PFSK-1 (cell line): ENCODE results near the gene GTF2H1.

ENCODE experiments used
- FOXP2 ChIP-seq: optimal IDR thresholded peaks from 2 replicates; pipeline ENCODE3; 2011; ENCODE audit warnings: borderline replicate concordance, control low read depth, inconsistent platforms; ENCODE audit not compliant: insufficient read depth; ENCODE audit errors: extremely low read length, extremely low read depth
- POLR2AphosphoS5 ChIP-seq: IDR thresholded peaks from 2 replicates; pipeline ENCODE4 v1.6.1; 2012; ENCODE audit warnings: low read depth, mild to moderate bottlenecking, control low read depth, low read length, moderate library complexity
- REST ChIP-seq, 2 experiments: IDR thresholded peaks; 2 replicates each; pipeline versions ENCODE4 v1.6.1 to v1.8.0; 2011 to 2012; ENCODE audit warnings: low read depth in 2 of 2, low read length in 2 of 2, control low read depth in 1 of 2, inconsistent platforms in 1 of 2, mild to moderate bottlenecking in 1 of 2, moderate library complexity in 1 of 2; ENCODE audit not compliant: insufficient read depth in 1 of 2
- SIN3A ChIP-seq: IDR thresholded peaks from 2 replicates; pipeline ENCODE4 v1.6.1; 2012; ENCODE audit warnings: mild to moderate bottlenecking, low read length, moderate library complexity, borderline replicate concordance; ENCODE audit not compliant: insufficient read depth
- TAF1 ChIP-seq: IDR thresholded peaks from 2 replicates; pipeline ENCODE4 v1.6.1; 2012; ENCODE audit warnings: low read length, control low read depth, borderline replicate concordance; ENCODE audit not compliant: insufficient read depth

GTF2H1 gene

DNA sequence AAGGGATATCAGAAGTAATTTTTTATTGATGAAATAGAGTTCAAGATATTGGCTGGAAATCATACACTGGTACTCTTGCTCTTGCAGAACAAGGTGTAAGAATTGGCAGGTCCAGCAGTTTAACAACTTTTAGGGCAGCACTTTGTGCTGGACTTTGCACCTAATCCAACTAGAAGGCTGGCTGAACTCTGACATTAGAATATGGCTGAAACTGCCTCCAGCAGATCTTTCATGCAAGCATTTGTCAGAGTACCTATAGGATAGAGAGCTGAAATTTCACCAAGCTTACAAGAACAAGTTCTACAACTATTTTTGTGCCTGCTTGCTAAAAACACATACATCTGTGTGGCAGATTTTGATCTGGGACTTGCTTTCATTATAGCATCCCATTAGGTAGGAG lies 17.6 kb upstream of the GTF2H1 start:
- no peak for TF ChIP-seq FOXP2

DNA sequence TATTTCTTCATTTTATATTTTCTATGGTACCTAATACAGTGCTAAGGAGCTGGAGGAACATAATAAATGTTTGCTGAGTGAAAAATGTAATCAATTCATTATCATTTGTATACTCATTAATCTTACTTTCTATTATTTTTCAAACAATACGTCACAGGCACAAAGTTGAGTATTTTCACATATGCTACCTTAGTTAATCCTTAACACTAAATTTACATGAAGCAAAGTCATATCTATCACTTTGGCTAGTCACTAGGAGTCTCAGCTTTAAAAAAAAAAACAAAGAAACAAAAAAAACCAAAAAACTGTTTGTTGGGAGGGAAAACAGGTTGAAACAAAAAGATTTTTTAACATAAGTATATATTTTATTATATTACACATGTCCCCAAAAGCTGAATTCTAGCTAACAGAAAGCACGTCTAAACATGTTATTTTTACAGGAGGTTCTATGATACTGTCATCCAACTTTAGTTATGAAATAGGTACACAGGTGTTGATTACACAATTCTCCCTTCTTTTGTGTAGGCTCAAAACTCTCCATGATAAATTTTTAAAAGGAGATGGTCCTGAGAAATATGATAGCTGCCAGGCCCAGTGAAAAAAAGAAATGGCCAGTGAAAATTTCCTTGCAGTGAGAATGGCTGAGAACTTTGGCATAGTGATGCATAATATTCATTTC lies 14.8 kb upstream of the GTF2H1 start:
- TF ChIP-seq POLR2AphosphoS5 (no peak), REST (IDR thresholded peaks at IDR 0.05; ENCODE audit: insufficient read depth in 1 of 2, low read depth in 2 of 2, low read length in 2 of 2) (no peak), FOXP2 (no peak), TAF1 (no peak), SIN3A (no peak)

DNA sequence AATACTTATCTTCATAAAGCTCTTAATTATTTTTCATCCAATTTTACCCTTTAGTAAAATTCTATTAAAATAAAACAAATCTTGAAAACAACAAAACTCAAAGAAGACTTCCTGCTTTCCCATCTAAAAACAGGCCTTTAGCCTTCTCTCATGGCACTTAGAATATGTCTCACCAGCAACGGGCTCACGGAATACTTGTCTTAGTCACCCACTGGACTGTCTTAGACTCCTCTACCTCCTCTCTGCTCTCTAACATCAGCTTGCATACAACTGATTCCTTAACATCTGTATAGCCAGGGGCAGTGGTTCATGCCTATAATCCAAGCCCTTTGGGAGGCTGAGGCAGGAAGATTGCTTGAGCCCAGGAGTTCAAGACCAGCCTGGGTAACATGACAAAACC lies 14.1 kb upstream of the GTF2H1 start:
- TF ChIP-seq REST (IDR thresholded peaks at IDR 0.05; ENCODE audit: insufficient read depth in 1 of 2, low read depth in 2 of 2, low read length in 2 of 2) (no peak), SIN3A (no peak), POLR2AphosphoS5 (no peak), TAF1 (no peak), FOXP2 (no peak)

DNA sequence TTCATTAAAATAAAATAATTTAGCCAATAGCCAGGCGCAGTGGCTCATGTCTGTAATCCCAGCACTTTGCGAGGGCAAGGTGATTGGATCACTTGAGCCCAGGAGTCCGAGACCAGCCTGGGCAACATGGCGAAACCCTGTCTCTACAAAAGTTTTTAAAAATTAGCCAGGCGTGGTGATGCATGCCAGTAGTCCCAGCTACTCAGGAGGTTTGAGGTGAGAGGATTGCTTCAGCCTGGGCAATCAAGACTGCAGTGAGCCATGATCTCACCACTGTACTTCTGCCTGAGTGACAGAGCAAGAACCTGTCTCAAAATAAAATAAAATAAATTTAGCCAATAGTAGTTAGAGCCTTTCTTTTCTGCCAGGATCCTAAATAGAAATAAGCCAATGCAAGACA lies 12.7 kb upstream of the GTF2H1 start:
- TF ChIP-seq FOXP2 = no peak
- no peak for TF ChIP-seq TAF1
- no peak for TF ChIP-seq REST (IDR thresholded peaks at IDR 0.05; ENCODE audit: insufficient read depth in 1 of 2, low read depth in 2 of 2, low read length in 2 of 2)
- TF ChIP-seq SIN3A = no peak
- TF ChIP-seq POLR2AphosphoS5 = no peak

- TF ChIP-seq REST (IDR thresholded peaks at IDR 0.05; ENCODE audit: insufficient read depth in 1 of 2, low read depth in 2 of 2, low read length in 2 of 2) = no peak
- no peak for TF ChIP-seq FOXP2
- no peak for TF ChIP-seq POLR2AphosphoS5
- TF ChIP-seq SIN3A = no peak
- no peak for TF ChIP-seq TAF1
These were observed 11.5 kb upstream of the GTF2H1 start for GRCh38 chr11:18310800-18311340.
